IMR-90 (cell line): ENCODE results near the gene DBF4B.

Source experiments
- CEBPB ChIP-seq: IDR thresholded peaks from 2 replicates; pipeline ENCODE4 v1.6.1; 2012; ENCODE audit warnings: low read depth, low read length, improper control_type of control experiment
- POLR2A ChIP-seq: IDR thresholded peaks from 2 replicates; pipeline ENCODE4 v1.6.1; 2012; ENCODE audit warnings: mild to moderate bottlenecking, low read depth, low read length
- RAD21 ChIP-seq: IDR thresholded peaks from 2 replicates; pipeline ENCODE4 v1.6.1; 2012; ENCODE audit warnings: low read length, improper control_type of control experiment
- SMC3 ChIP-seq: fragments of 150-350 bp; IDR thresholded peaks from 2 replicates; pipeline ENCODE4 v1.6.1; 2016; ENCODE audit warnings: low read depth, mild to moderate bottlenecking, antibody characterized with exemption, low read length, moderate library complexity

GRCh38 chr17:44754276-44754675 lies 45.8 kb downstream of the DBF4B start:
- TF ChIP-seq CEBPB (no peak), RAD21 (no peak), SMC3 (no peak), POLR2A (no peak)
